ENCODE measurements around the gene BNIP2. TPM values are rescaled to one million over a fixed set of nuclear protein-coding genes. Genes with fewer than 3 reads are reported as not detected.
A peak's percentile ranks its signal among the peaks of the same experiment; 100 is the strongest.

BNIP2 gene
- polyA plus RNA-seq, 2 of the 4 experiments (the other 2 are of a cell fraction): 101 to 146 TPM

- no peak for TF ChIP-seq REST (IDR thresholded peaks at IDR 0.05)
- no peak for TF ChIP-seq FOXS1 (CRISPR knock-in tag; IDR thresholded peaks at IDR 0.05)
- TF ChIP-seq HEYL (CRISPR knock-in tag; IDR thresholded peaks at IDR 0.05): no peak
- no peak for TF ChIP-seq NR3C1 (IDR thresholded peaks at IDR 0.05)
- TF ChIP-seq EP300 (IDR thresholded peaks at IDR 0.05): no peak
- no peak; the same call in 1 of the 2 replicates for TF ChIP-seq FOSB (CRISPR knock-in tag; IDR thresholded peaks at IDR 0.05)
- no peak for TF ChIP-seq HOXB13 (CRISPR knock-in tag; IDR thresholded peaks at IDR 0.05; ENCODE audit: low read depth)
Observed at GRCh38 chr15:59656897-59657634, 32.1 kb downstream of the BNIP2 start, which contains the start of gene GTF2A2 (continued).

GRCh38 chr15:59654046-59654445 lies 35.1 kb downstream of the BNIP2 start:
- FAIRE-seq (no peak), ATAC-seq (no peak), DNase-seq (ENCODE audit: low read depth in 1 of 2, low spot score in 1 of 2) (no peak)
- Histone ChIP-seq H3K4me3 (no peak overlapping the region), H3K27ac (no peak overlapping the region), H3K4me2 (no peak overlapping the region), H3K9me3 (peaks cover 9% of the 10 kb centered on the region; the same call in 1 of the 3 replicates), H3K4me1 (peaks cover 29% of the 10 kb centered on the region)
- ChIA-PET CTCF (interaction anchor here (0.5 to 29.8 kb wide), 7 partner anchors 9 to 121 kb away, joined by 3 to 685 read pairs (median 4); no protein-coding TSS in a partner anchor), POLR2A (no interaction called here)
- TF ChIP-seq RCOR1 (IDR thresholded peaks at IDR 0.05; ENCODE audit: low read depth, low read length) (no peak), JUNB (IDR thresholded peaks at IDR 0.05) (no peak), TFCP2L1 (CRISPR knock-in tag; IDR thresholded peaks at IDR 0.05) (no peak)
- 94% methylated on average over 1 of the region's 1 CpG for WGBS (ENCODE audit: missing lambda C conversion rate)

- FAIRE-seq (peak; percentile 87), ATAC-seq (peak in 1 of 2 experiments; percentile 44; a peak in 2 of 6 replicates), DNase-seq (ENCODE audit: low read depth in 1 of 2, low spot score in 1 of 2) (no peak)
- ChIA-PET POLR2A (interaction anchor here (0.6 to 1.5 kb wide), 2 partner anchors 8 to 25 kb away, joined by 3 to 13 read pairs; partner anchors contain the start of gene GTF2A2), CTCF (interaction anchor here (9.6 to 29.8 kb wide), 2 partner anchors 16 to 116 kb away, joined by 89 to 685 read pairs; no protein-coding TSS in a partner anchor)
- Histone ChIP-seq H3K4me3 (no peak overlapping the region), H3K4me2 (peak overlapping the region; percentile 4; the same call in 1 of the 3 replicates), H3K27ac (no peak overlapping the region), H3K9me3 (peaks cover 9% of the 10 kb centered on the region; the same call in 1 of the 3 replicates), H3K4me1 (peaks cover 38% of the 10 kb centered on the region)
- peak; percentile 97 for TF ChIP-seq GATA3 (IDR thresholded peaks at IDR 0.05; ENCODE audit: borderline replicate concordance)
- TF ChIP-seq REST (IDR thresholded peaks at IDR 0.05): no peak
- TF ChIP-seq MAZ (IDR thresholded peaks at IDR 0.05; ENCODE audit: borderline replicate concordance, low read depth, low read length): no peak
- no peak for TF ChIP-seq CEBPB (IDR thresholded peaks at IDR 0.05)
- no peak for TF ChIP-seq EP300 (IDR thresholded peaks at IDR 0.05)
Observed at GRCh38 chr15:59649603-59650002, 39.5 kb downstream of the BNIP2 start.
